Transverse colon (tissue), 4 donors: ENCODE results near the gene IL36G. TPM values are rescaled to one million over a fixed set of nuclear protein-coding genes. Genes with fewer than 3 reads are reported as not detected.

Source experiments
- DNase-seq: peaks from one replicate; pipeline ENCODE4 v3.0.0-alpha.2; 2019
- H3K27ac ChIP-seq, 4 donors: fragments of 200-600 bp; sonication (generic); 2 replicates each; pipeline ENCODE4 v1.5.1; 2016 to 2018; ENCODE audit warnings: inconsistent platforms in 4 of 4
- H3K27me3 ChIP-seq: fragments of 200-600 bp; sonication (generic); 2 replicates; pipeline ENCODE4 v1.5.1; 2017; ENCODE audit warnings: inconsistent platforms
- H3K36me3 ChIP-seq, 4 donors: fragments of 200-600 bp; sonication (generic); 2 replicates each; pipeline ENCODE4 v1.5.1; 2017 to 2019; ENCODE audit warnings: inconsistent platforms in 4 of 4
- H3K4me1 ChIP-seq, 4 donors: fragments of 200-600 bp; sonication (generic); 2 replicates each; pipeline ENCODE4 v1.5.1; 2017 to 2020; ENCODE audit warnings: inconsistent platforms in 4 of 4
- H3K4me3 ChIP-seq, 4 donors: fragments of 200-600 bp; sonication (generic); 1 replicate in 1 of 4; 2 replicates in 3 of 4; pipeline versions ENCODE4 v1.5.1 to v1.6.1; 2017 to 2019; ENCODE audit warnings: inconsistent platforms in 4 of 4
- H3K9me3 ChIP-seq, 2 donors: fragments of 200-600 bp; sonication (generic); 2 replicates each; pipeline ENCODE4 v1.5.1; 2017 to 2019; ENCODE audit warnings: inconsistent platforms in 2 of 2
- CTCF ChIP-seq, 5 experiments: fragments of 200-600 bp in 3 of 5; fragments of 450-650 bp in 2 of 5; sonication (generic) in 3 of 5; IDR thresholded peaks; 1 replicate in 2 of 5; 2 replicates in 3 of 5; pipeline ENCODE4 v1.5.1; 2016 to 2017; ENCODE audit warnings: antibody characterized with exemption in 5 of 5, inconsistent platforms in 3 of 5, mild to moderate bottlenecking in 2 of 5, moderate library complexity in 1 of 5
- EP300 ChIP-seq: sonication (generic); formaldehyde crosslinking; IDR thresholded peaks from one replicate; pipeline ENCODE4 v1.6.1; 2017; ENCODE audit warnings: antibody characterized with exemption, low read depth
- POLR2A ChIP-seq: fragments of 450-650 bp; IDR thresholded peaks from one replicate; pipeline ENCODE4 v1.6.1; 2016; ENCODE audit warnings: antibody characterized with exemption, mild to moderate bottlenecking, moderate library complexity
- POLR2AphosphoS5 ChIP-seq, 3 donors: sonication (generic); formaldehyde crosslinking; IDR thresholded peaks; one replicate each; pipeline ENCODE4 v1.6.1; 2016; ENCODE audit warnings: antibody characterized with exemption in 3 of 3
- WGBS, 2 donors: methylation state at CpG; one replicate each; pipeline ENCODE4 v1.1.5; 2018; ENCODE audit warnings: low coverage in 1 of 2; 5-methylcytosine and 5-hydroxymethylcytosine counted together
- in situ Hi-C, 4 donors: fragments of 200-750 bp; cut with MboI; loops; one replicate each; pipeline versions ENCODE4 v1.15.0 to v1.15.1; 2017; ENCODE audit warnings: low sequenced_read_pairs in 3 of 4, low pct_ligation_motif_present in 1 of 4, low pct_unique_long_range_greater_than_20kb in 1 of 4
- intact Hi-C: fragments of 100-400 bp; cut with DNase I; formaldehyde crosslinking; loops from one replicate; pipeline ENCODE4 v1.15.1; 2023; ENCODE audit warnings: low total_unique reads
- total RNA-seq, 4 donors: library from RNA; depleted of rRNA; stranded (reverse); fragments of >200 nt; gene quantifications; one replicate each; pipeline ENCODE4 v1.1.0, GENCODE V29; 2016

Gene IL36G
- total RNA-seq, 4 donors from 2014 or later, result 2.8 TPM; not detected in 3

DNA sequence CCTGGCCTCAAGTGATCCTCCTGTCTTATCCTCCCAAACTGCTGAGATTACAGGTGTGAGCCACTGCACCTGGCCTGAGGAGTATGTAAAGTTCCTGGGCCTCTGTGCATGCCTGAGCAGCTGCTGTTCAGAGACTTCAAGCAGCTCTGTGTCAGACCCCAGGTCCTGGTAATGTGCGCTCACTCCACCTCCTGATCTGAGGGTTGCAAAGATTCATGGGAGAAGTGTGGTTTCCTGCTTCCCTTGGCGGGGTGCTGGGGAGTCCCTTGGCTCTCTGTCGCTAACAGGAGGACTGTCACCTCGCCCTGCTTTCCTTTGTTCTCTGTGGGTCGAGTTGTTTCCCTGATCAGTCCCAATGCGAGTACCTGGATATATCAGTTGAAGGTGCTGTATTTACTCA, 18.8 kb downstream of the IL36G start:
- Histone ChIP-seq H3K27me3 (no peaks in the 10 kb centered on the region), H3K4me3 (no peak overlapping the region), H3K9me3 (peaks cover 24 to 27% of the 10 kb centered on the region in 2 donors), H3K36me3 (no peaks in the 10 kb centered on the region), H3K27ac (no peak overlapping the region), H3K4me1 (no peaks in the 10 kb centered on the region)
- peak; percentile 16 for DNase-seq
- in situ Hi-C loops (no loop called here), intact Hi-C loops (no loop called here)
- TF ChIP-seq POLR2AphosphoS5 (IDR thresholded peaks at IDR 0.05) (no peak), EP300 (no peak), CTCF (IDR thresholded peaks at IDR 0.05) (no peak), POLR2A (no peak)
- WGBS, 2 donors, result 20 to 71% methylated on average over 1 to 6 of the region's 6 CpGs

- intact Hi-C loops, result no loop called here
- Histone ChIP-seq H3K9me3 (peaks cover 21 to 26% of the 10 kb centered on the region in 2 donors), H3K36me3 (no peaks in the 10 kb centered on the region), H3K27ac (no peak overlapping the region), H3K27me3 (no peaks in the 10 kb centered on the region), H3K4me3 (no peak overlapping the region), H3K4me1 (no peaks in the 10 kb centered on the region)
- DNase-seq, result no peak
- 63 to 90% methylated on average over 1 of the region's 1 CpG for WGBS, 2 donors
- TF ChIP-seq EP300 (no peak), POLR2A (no peak)
- in situ Hi-C loops, result no loop called here
These were observed 19.3 kb downstream of the IL36G start for GRCh38 chr2:112997151-112997550.

GRCh38 chr2:113000436-113000835, 22.6 kb downstream of the IL36G start:
- H3K4me1 ChIP-seq, result no peaks in the 10 kb centered on the region
- DNase-seq, result no peak
- TF ChIP-seq EP300, result no peak
- H3K27me3 ChIP-seq, result peaks cover 5% of the 10 kb centered on the region
- WGBS, 2 donors, result 57 to 70% methylated on average over 1 of the region's 1 CpG
- no peak overlapping the region for H3K27ac ChIP-seq
- no peak overlapping the region for H3K4me3 ChIP-seq
- intact Hi-C loops (no loop called here), in situ Hi-C loops (no loop called here)
- no peaks in the 10 kb centered on the region for H3K36me3 ChIP-seq
- H3K9me3 ChIP-seq, result peaks cover 14 to 16% of the 10 kb centered on the region in 2 donors

- intact Hi-C loops, result no loop called here
- in situ Hi-C loops, result no loop called here
- Histone ChIP-seq H3K4me3 (no peak overlapping the region), H3K27me3 (peaks cover 5% of the 10 kb centered on the region), H3K4me1 (no peaks in the 10 kb centered on the region), H3K27ac (no peak overlapping the region), H3K36me3 (no peaks in the 10 kb centered on the region), H3K9me3 (peaks cover 14 to 16% of the 10 kb centered on the region in 2 donors)
- no peak for DNase-seq
- WGBS, 2 donors, result 61 to 83% methylated on average over 1 to 2 of the region's 2 CpGs
- TF ChIP-seq CTCF (IDR thresholded peaks at IDR 0.05) (no peak), POLR2A (no peak), EP300 (no peak), POLR2AphosphoS5 (IDR thresholded peaks at IDR 0.05) (no peak)
These were observed 24.9 kb downstream of the IL36G start for GRCh38 chr2:113002677-113003076.

DNA sequence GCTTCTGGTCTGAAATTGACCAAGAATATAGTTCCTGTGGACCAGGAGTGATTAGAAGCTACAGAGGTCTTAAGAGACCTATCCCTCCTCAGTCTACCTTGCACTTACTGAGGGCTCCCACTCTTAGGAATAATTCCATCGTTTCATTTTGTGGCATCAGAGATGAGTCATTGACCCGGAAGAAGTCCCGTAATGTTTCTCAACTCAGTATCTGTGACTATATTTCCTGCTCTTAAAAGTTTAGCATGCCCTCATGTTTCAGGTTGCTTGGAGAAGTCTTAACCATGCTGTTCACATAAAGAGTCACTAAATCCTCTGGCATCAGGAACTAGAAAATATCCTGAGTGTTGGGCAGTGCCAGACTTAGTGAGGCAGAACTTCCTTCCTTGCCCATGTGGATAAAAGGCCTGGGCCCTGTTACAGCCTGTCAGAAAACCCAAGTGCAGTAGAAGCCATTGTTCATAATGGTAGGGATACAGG, 27.3 kb downstream of the IL36G start, which contains the start of gene IL36A:
TSS of gene IL36A (plus strand) at position 430 of the 480 bp plus-strand sequence. CDS start 413 bp downstream, outside the sequence.
- intact Hi-C loops, result no loop called here
- in situ Hi-C loops, result no loop called here
- 78% methylated on average over 3 of the region's 3 CpGs for WGBS, 2 donors

More for the DNA sequence above, 27.3 kb downstream of the IL36G start, which contains the start of gene IL36A:
- no peaks in the 10 kb centered on the region for H3K4me1 ChIP-seq
- H3K27me3 ChIP-seq, result peaks cover 5% of the 10 kb centered on the region
- H3K27ac ChIP-seq, result no peak within 1 kb of the TSS
- no peaks in the 10 kb centered on the region for H3K36me3 ChIP-seq
- no peak for DNase-seq
- no peak for TF ChIP-seq POLR2A
- TF ChIP-seq CTCF (IDR thresholded peaks at IDR 0.05), result no peak
- TF ChIP-seq EP300, result no peak
- TF ChIP-seq POLR2AphosphoS5 (IDR thresholded peaks at IDR 0.05), result no peak
- H3K4me3 ChIP-seq, result no peak within 1 kb of the TSS
- H3K9me3 ChIP-seq, result peaks cover 10 to 16% of the 10 kb centered on the region in 2 donors
